Effector CD8-positive, alpha-beta T cell (primary cell): ENCODE results near the gene CCDC91.
"Not testable (repeated sequence)": the region's sequence is repeated elsewhere in the genome, so short reads cannot be mapped to it uniquely, and the experiment has no call there.

Experiments used
- DNase-seq: peaks from one replicate; lab custom pipeline; 2025; lab: John Stamatoyannopoulos, UW

CCDC91 gene

GRCh38 chr12:28457785-28458184 lies 267.5 kb downstream of the CCDC91 start:
- DNase-seq = no peak

- no peak for DNase-seq
These were observed 269.2 kb downstream of the CCDC91 start for GRCh38 chr12:28459481-28459880.

- no peak for DNase-seq
These were observed 270.3 kb downstream of the CCDC91 start for GRCh38 chr12:28460420-28461130.

GRCh38 chr12:28463396-28463795 lies 273.1 kb downstream of the CCDC91 start:
- DNase-seq = no peak

DNA sequence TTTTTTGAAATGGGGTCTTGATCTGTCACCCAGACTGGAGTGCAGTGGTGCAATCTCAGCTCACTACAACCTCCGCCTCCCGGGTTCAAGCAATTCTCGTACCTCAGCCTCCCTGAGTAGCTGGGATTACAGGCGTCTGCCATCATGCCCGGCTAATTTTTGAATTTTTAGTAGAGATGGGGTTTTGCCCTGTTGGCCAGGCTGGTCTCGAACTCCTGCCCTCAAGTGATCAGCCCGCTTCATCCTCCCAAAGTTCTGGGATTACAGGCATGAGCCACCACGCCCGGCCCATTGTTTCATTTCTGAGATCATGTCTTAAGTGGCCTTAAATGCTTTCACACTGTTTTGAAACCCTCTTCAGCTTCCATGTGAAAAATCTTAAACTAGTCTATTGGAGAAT lies 281.5 kb downstream of the CCDC91 start:
- not testable (repeated sequence) for DNase-seq

- DNase-seq = not testable (repeated sequence)
These were observed 285.9 kb downstream of the CCDC91 start for GRCh38 chr12:28476206-28476605.

DNA sequence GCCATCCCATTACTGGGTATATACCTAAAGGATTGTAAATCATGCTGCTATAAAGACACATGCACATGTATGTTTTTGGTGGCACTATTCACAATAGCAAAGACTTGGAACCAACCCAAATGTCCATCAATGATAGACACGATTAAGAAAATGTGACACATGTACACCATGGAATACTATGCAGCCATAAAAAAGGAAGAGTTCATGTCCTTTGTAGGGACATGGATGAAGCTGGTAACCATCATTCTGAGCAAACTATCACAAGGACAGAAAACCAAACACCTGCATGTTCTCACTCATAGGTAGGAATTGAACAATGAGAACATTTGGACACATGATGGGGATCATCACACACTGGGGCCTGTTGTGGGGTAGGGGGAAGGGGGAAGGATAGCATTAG lies 288.8 kb downstream of the CCDC91 start:
- DNase-seq = not testable (repeated sequence)

GRCh38 chr12:28479683-28480082 lies 289.4 kb downstream of the CCDC91 start:
- no peak for DNase-seq

GRCh38 chr12:28484156-28484555 lies 293.9 kb downstream of the CCDC91 start:
- no peak for DNase-seq

DNA sequence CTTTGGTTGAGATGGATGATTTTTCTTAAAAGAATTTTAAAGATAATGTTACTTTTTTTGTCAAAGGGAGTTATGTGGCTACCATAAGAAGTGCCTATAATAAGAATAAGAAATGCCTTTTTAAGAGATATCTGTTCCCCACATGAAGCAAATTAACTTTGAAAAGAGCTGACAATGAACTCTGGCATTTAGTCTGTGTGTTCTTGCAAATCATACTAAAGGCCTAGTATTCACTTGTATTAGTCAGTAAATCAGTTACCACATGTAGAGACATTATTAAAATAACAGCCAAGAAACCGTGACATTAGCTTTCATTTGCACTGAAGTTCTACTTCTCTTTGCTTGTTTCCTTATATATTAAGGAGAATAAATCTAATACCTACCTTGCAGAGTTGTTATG lies 296.3 kb downstream of the CCDC91 start:
- no peak for DNase-seq

DNA sequence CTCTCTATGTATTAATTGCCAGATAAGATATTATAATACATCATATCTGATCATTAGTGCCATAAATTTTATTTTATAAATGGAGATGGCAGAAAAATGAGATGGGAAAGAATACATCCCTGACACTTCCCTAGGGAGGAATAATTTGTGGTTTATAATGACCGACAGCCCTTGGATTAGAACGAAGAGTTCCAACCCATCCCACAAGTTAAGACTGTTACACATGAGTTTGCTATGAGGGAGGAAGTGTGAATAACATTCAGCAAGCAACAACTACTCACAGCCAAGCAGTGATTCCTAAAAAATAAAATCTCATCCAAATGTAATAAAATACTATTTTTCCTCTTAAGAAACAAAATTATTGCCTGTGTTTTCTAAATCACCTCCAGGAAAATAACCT lies 299.0 kb downstream of the CCDC91 start:
- no peak for DNase-seq

DNA sequence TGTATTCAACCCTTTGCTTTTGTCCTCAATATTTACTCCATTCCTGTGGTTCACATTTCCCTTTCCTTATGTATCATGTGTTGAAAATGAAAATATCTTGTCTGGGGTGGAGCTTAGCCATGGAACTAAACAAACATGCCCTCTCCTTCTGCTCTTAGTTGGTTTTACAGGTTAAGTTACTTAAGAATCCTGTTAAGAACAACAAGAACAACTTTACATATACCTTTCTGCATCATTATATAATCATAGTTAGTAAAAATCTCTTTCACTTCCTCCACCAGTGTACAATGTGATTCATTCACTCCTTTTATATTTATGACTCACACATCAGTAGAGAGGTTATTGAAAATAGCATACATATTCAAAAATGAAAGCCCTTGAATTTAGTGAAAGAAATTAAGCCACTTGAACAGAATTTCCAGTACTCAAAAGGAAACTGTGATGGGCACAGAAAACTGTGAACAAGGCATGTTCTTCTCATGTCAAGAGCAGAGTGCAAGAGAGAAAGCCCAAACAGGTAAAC lies 307.7 kb downstream of the CCDC91 start:
- DNase-seq = no peak

GRCh38 chr12:28498850-28499249 lies 308.6 kb downstream of the CCDC91 start:
- DNase-seq = no peak

DNA sequence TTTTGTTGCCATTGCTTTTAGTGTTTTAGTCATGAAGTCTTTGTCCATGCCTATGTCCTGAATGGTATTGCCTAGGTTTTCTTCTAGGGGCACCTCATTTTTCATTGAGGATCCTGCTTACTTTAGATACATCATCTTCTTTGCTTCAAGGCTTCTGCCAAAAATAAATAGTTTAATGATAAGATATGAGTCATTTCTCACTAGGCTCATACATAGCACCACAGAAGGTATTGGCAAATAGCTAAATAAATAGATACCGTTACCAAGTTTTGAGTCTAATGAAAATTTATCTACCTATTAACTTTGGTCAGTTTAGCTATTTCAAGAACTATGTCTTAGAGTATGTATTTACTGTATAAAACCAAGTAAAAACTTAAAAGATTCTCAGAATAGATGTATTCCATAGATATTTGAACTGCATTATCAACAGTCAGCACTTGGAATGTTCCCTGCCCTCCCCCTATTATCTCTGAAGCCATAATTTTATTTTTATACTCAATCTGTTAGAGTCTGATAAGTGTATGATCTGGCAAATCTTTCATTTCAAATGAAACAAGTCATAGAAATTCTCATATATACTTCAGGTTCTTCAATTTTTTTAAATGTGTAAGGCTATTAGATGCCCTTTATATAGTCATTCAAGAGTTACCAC lies 310.2 kb downstream of the CCDC91 start:
- no peak for DNase-seq

- DNase-seq = no peak
These were observed 316.0 kb downstream of the CCDC91 start for GRCh38 chr12:28506271-28506670.

DNA sequence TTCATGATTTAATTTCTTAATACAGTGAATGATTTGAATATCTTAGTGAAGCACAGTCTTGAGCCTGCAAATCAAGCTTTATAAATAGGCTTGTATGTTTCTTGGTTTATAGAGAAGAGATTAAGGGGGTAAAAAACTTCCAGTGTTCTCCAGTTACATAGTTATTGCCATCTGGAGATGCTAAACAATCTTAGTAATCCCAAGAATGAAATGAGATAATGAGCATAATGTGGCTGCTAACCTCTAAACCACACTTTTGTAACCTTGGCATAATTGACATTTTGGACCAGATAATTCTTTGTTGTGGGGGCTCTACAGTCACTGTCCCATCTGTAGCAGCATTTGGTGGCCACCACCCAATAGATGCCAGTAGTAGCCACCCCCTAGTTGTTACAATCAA lies 316.8 kb downstream of the CCDC91 start:
- DNase-seq = no peak

DNA sequence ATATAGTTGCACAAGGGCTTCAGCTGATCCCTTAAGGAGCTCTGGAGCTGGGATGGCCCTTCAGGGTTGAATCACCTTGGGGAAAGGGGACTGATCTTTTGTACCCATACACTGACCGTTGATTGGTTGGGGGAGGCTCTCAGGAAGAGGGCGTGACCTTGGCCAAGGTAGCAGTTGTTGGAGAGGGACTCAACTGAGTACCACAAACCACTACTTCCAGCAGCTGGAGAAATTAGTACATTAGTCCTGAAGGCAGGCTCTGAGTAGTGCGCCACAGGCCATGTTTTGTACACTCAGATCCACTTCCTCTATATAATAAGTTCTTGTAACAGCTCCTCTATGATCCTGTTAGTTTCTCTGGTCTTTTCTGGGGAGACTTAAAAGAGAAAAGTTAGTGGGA lies 317.6 kb downstream of the CCDC91 start:
- no peak for DNase-seq

DNA sequence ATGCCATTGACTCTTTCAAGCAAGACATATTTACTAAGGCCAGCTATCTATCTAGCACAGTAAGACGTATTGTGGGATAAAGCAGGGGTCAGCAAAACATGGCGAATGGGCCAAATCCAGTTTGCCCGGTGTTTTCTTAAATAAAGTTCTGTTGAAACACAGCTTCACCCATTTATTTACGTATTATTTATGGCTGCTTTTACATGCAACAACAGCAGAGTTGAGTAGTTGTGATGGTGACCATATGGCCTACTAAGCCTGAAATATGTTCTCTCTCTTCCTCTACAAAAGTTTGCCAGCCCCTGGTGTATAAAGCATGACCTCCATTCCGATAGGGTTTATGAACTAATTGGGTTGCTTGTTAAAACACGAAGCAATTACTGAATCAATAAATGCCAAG lies 322.1 kb downstream of the CCDC91 start:
- no peak for DNase-seq

GRCh38 chr12:28512876-28513275 lies 322.6 kb downstream of the CCDC91 start:
- DNase-seq = no peak

GRCh38 chr12:28513983-28514382 lies 323.7 kb downstream of the CCDC91 start:
- DNase-seq = no peak

- DNase-seq = no peak
These were observed 326.8 kb downstream of the CCDC91 start for GRCh38 chr12:28517101-28517500.

- no peak for DNase-seq
These were observed 337.5 kb downstream of the CCDC91 start for GRCh38 chr12:28527631-28528249.

GRCh38 chr12:28535216-28535615 lies 345.0 kb downstream of the CCDC91 start:
- no peak for DNase-seq
